ENCODE results near the gene CYP4F3. TPM values are rescaled to one million over a fixed set of nuclear protein-coding genes. Genes with fewer than 3 reads are reported as not detected.

CYP4F3 gene
- total RNA-seq, 1 donor from 2014 or later: not detected

DNA sequence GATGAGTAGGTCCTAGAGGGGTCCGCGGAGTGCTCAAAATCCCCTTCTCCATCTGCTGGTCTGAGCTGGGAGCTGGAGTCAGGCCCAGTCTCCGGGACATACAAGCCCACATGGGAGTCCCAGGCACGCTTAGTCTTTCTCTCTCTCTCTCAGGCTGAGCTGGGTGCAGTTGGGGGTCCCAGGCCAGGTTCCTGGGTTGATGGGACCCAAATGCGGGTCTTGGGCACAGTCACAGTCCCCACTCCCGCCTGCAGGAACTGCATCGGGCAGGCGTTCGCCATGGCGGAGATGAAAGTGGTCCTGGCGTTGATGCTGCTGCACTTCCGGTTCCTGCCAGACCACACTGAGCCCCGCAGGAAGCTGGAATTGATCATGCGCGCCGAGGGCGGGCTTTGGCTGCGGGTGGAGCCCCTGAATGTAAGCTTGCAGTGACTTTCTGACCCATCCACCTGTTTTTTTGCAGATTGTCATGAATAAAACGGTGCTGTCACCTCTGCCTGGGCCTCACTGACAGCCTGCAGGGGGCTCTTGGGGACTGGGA, 56.0 kb downstream of the CYP4F3 start:
- H3K27ac Mint-ChIP-seq: no peak overlapping the region
- peaks cover 8% of the 10 kb centered on the region for H3K27me3 Mint-ChIP-seq
- H3K36me3 Mint-ChIP-seq (ENCODE audit: low read depth): no peaks in the 10 kb centered on the region
- H3K4me1 Mint-ChIP-seq: no peaks in the 10 kb centered on the region
- intact Hi-C loops (cut with micrococcal nuclease): no loop called here
- H3K4me3 Mint-ChIP-seq: no peak overlapping the region
- ChIA-PET CTCF (no interaction called here), POLR2A (no interaction called here)
- TF ChIP-seq, protein P1, sequence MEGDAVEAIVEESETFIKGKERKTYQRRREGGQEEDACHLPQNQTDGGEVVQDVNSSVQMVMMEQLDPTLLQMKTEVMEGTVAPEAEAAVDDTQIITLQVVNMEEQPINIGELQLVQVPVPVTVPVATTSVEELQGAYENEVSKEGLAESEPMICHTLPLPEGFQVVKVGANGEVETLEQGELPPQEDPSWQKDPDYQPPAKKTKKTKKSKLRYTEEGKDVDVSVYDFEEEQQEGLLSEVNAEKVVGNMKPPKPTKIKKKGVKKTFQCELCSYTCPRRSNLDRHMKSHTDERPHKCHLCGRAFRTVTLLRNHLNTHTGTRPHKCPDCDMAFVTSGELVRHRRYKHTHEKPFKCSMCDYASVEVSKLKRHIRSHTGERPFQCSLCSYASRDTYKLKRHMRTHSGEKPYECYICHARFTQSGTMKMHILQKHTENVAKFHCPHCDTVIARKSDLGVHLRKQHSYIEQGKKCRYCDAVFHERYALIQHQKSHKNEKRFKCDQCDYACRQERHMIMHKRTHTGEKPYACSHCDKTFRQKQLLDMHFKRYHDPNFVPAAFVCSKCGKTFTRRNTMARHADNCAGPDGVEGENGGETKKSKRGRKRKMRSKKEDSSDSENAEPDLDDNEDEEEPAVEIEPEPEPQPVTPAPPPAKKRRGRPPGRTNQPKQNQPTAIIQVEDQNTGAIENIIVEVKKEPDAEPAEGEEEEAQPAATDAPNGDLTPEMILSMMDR (IDR thresholded peaks at IDR 0.05): no peak
- ATAC-seq (ENCODE audit: low read depth) (no peak), DNase-seq (no peak)
- no peaks in the 10 kb centered on the region for H3K9me3 Mint-ChIP-seq

DNA sequence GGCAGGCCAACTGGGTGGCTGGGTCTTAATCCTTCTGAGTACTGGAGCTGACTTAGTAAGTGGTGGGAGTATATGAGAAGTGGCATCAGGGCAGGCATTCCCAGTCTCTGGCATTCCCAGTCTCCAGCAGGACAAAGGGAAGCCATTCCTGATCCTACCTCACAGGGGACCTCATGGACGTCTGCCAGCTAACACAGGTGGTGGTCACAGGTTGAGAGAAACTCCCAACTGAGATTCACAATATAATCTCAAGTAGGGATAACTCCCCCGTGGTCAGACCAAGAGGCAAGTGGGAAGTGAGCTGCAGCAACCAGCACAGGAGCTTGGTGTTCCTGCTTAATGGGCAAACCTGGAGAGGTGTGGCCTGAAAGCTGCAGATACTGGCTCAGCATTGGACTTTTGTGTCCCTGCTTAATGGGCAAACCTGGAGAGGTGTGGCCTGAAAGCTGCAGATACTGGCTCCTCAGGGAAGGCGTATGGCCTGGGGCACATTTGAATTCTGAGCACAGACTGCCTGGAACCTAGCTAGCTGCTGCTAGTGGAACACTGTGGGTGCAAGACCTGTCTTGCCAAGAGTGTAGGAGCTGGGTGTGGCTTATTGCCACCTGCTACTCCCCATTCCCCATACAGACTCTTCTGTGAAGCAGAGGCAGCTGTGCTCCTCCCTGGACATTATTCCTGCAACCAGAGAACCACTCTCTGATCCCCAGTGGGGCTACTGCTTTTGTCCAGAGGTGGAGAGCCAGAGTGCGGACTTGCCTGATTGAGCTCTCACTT, 61.2 kb downstream of the CYP4F3 start:
- Mint-ChIP-seq H3K4me3 (no peak overlapping the region), H3K27ac (no peak overlapping the region), H3K36me3 (ENCODE audit: low read depth) (no peaks in the 10 kb centered on the region), H3K9me3 (peaks cover 5% of the 10 kb centered on the region), H3K27me3 (peaks cover 17% of the 10 kb centered on the region), H3K4me1 (no peaks in the 10 kb centered on the region)
- ATAC-seq (ENCODE audit: low read depth): no peak
- DNase-seq: no peak
- intact Hi-C loops (cut with micrococcal nuclease): no loop called here
- TF ChIP-seq, protein P1 (IDR thresholded peaks at IDR 0.05): no peak
- ChIA-PET CTCF (no interaction called here), POLR2A (no interaction called here)

DNA sequence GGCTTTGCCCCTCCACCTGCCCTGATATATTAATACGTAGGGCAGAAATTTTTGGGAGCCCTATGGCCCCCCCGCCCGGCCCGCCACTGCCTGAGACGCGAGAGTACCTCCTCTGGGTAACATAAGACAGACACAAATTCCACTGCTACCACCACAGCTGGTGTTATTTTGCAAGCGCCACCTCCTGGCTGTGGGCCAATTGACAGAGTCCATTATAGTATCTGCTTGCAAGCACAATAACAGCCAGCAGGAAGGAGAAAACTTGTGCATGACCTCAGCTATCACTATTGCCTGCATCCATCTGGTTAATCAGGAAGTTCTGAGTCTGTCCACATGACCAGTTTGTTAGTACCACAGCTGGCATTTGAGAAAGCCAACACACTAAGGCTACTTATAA, 61.8 kb downstream of the CYP4F3 start:
- CTCF ChIA-PET: no interaction called here
- no peak overlapping the region for H3K4me3 Mint-ChIP-seq

More for the DNA sequence above, 61.8 kb downstream of the CYP4F3 start:
- Mint-ChIP-seq H3K27ac (no peak overlapping the region), H3K9me3 (peaks cover 5% of the 10 kb centered on the region), H3K27me3 (peaks cover 17% of the 10 kb centered on the region), H3K4me1 (no peaks in the 10 kb centered on the region), H3K36me3 (ENCODE audit: low read depth) (no peaks in the 10 kb centered on the region)
- TF ChIP-seq, protein P1 (IDR thresholded peaks at IDR 0.05): no peak
- no peak for DNase-seq
- intact Hi-C loops (cut with micrococcal nuclease): no loop called here
- POLR2A ChIA-PET: no interaction called here
- ATAC-seq (ENCODE audit: low read depth): no peak

Other genes with a start within 250 kb of the CYP4F3 start
- 126 and 163 TPM in 2 replicates for gene AKAP8L, start 221.9 kb upstream of the CYP4F3 start, total RNA-seq
- gene WIZ, start 190.9 kb upstream of the CYP4F3 start, total RNA-seq: 32.6 and 34.1 TPM in 2 replicates
- gene RASAL3, start 176.4 kb upstream of the CYP4F3 start, total RNA-seq: 76.2 and 89.3 TPM in 2 replicates
- gene PGLYRP2, start 161.4 kb upstream of the CYP4F3 start, total RNA-seq: not detected in 2 replicates
- not detected in 2 replicates for gene CYP4F22, start 132.4 kb upstream of the CYP4F3 start, total RNA-seq
- not detected in 2 replicates for gene CYP4F8, start 25.7 kb upstream of the CYP4F3 start, total RNA-seq
- gene CYP4F12, start 32.2 kb downstream of the CYP4F3 start, total RNA-seq: not detected in 2 replicates
- not detected in 2 replicates for gene OR10H2, start 87.1 kb downstream of the CYP4F3 start, total RNA-seq
- gene OR10H3, start 97.1 kb downstream of the CYP4F3 start, total RNA-seq: not detected in 2 replicates
- not detected in 2 replicates for gene OR10H5, start 146.8 kb downstream of the CYP4F3 start, total RNA-seq
- gene OR10H1, start 174.8 kb downstream of the CYP4F3 start, total RNA-seq: 0.05 TPM in 1 of 2 replicates, not detected in the other